Measurements from ENCODE around the gene SLC17A9. TPM values are rescaled to one million over a fixed set of nuclear protein-coding genes. Genes with fewer than 3 reads are reported as not detected.

The SLC17A9 gene
- total RNA-seq, 1 experiment from 2014 or later, result 0.22 TPM

DNA sequence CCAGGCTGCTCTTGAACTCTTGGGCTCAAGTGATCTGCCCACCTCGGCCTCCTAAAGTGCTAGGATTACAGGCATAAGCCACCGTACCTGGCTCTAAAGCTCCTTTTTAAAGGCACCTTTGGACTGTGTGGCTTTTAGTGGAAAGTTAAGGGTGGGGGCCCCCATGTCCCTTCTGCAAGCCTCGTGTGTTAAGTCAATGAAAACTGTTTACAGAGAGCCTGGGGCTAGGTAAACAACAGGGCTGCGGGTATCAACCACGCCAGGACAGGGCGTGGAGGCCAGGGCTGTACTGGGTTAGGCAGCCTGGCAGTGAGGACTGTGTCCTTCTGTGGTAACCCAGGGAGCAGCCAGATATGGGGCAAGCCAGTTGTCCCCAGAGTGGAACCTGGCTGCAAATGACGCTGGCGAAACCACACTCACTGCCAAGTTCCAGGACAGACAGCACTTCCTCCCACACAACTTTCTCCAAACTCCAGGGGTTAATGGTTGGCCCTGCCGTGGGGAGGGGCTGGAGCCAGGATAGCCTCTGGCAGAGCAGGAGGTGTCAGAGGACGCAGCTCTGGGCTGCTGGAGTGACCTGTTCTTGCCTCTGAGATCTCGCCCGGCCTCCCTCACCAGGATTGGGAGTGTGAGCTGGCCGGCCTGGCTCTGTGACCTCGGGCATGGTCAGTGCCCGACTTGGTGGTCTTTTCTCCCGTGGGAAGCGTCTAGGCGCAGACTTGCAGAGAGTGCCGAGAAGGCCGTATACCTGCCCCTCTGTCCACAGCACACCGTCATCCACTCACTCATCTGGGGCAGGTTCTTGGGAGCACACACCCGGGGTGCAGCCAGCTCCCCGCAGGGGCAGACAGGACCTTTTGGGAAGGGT lies 3.2 kb downstream of the SLC17A9 start:
- Histone ChIP-seq H3K4me1 (replicated peaks; ENCODE audit: insufficient read depth) (no peaks in the 10 kb centered on the region), H2AFZ (no peak overlapping the region), H3K27me3 (ENCODE audit: insufficient read depth, low read depth) (peaks cover 22% of the 10 kb centered on the region), H3K4me3 (no peak overlapping the region), H3K79me2 (ENCODE audit: low read depth) (no peaks in the 10 kb centered on the region), H3K4me2 (no peak overlapping the region), H3K9me3 (ENCODE audit: insufficient read depth, low read depth) (no peaks in the 10 kb centered on the region), H3K27ac (no peak overlapping the region), H3F3A (ENCODE audit: insufficient read depth, low read depth) (no peaks in the 10 kb centered on the region), H3K36me3 (ENCODE audit: low read depth) (no peaks in the 10 kb centered on the region), H4K20me1 (ENCODE audit: insufficient read depth) (peaks cover 8% of the 10 kb centered on the region; the same call in 1 of the 2 replicates), H3K9me2 (ENCODE audit: insufficient read depth) (no peaks in the 10 kb centered on the region)
- TF ChIP-seq EZH2 (IDR thresholded peaks at IDR 0.05; ENCODE audit: low read depth), result no peak
- TF ChIP-seq, protein P1, sequence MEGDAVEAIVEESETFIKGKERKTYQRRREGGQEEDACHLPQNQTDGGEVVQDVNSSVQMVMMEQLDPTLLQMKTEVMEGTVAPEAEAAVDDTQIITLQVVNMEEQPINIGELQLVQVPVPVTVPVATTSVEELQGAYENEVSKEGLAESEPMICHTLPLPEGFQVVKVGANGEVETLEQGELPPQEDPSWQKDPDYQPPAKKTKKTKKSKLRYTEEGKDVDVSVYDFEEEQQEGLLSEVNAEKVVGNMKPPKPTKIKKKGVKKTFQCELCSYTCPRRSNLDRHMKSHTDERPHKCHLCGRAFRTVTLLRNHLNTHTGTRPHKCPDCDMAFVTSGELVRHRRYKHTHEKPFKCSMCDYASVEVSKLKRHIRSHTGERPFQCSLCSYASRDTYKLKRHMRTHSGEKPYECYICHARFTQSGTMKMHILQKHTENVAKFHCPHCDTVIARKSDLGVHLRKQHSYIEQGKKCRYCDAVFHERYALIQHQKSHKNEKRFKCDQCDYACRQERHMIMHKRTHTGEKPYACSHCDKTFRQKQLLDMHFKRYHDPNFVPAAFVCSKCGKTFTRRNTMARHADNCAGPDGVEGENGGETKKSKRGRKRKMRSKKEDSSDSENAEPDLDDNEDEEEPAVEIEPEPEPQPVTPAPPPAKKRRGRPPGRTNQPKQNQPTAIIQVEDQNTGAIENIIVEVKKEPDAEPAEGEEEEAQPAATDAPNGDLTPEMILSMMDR (conservative IDR thresholded peaks at IDR 0.05), result no peak
- intact Hi-C loops (cut with micrococcal nuclease; ENCODE audit: unreplicated experiment), result no loop called here
- CTCF ChIA-PET, result no interaction called here
- BruUV-seq (replicated peaks), result no TSS peak
- POLR2A ChIA-PET (ENCODE audit: unreplicated experiment), result no interaction called here
- peak; percentile 33 to 43 for DNase-seq

DNA sequence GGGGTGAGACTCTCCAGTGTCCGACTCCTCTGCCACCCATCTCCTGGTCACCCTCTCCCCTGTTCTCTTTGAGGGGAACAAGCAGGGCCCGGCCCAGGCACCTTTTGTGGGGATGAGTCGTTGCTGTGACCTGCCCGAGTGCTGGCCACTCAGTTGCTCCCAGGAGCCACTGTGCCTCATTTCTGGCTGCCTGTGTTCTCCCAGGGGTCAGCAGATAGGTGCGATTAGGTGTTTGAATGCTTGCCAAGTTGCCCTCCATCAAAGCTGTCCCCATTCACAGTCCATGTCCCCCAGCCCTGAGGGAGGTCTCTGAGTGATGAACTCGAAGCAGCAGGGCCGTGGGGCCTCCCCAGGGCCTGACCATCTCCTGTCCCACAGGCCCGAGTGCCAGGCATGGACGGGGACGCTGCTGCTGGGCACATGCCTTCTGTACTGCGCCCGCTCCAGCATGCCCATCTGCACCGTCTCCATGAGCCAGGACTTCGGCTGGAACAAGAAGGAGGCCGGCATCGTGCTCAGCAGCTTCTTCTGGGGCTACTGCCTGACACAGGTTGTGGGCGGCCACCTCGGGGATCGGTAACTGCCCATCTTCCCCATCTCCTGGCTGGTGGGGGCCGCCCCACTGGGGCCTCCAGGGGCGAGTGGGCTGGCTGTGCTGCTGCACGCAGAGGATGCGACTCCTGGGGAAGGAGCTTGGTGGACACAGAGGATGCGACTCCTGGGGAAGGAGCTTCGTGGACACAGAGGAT lies 4.1 kb downstream of the SLC17A9 start:
- TF ChIP-seq, protein P1 (conservative IDR thresholded peaks at IDR 0.05), result no peak
- TF ChIP-seq EZH2 (IDR thresholded peaks at IDR 0.05; ENCODE audit: low read depth), result no peak
- H3K4me3 ChIP-seq, result no peak overlapping the region
- no peaks in the 10 kb centered on the region for H3K36me3 ChIP-seq (ENCODE audit: low read depth)
- POLR2A ChIA-PET (ENCODE audit: unreplicated experiment), result no interaction called here
- no peaks in the 10 kb centered on the region for H3K79me2 ChIP-seq (ENCODE audit: low read depth)
- peaks cover 8% of the 10 kb centered on the region; the same call in 1 of the 2 replicates for H4K20me1 ChIP-seq (ENCODE audit: insufficient read depth)
- no peak for DNase-seq
- no peaks in the 10 kb centered on the region for H3K4me1 ChIP-seq (replicated peaks; ENCODE audit: insufficient read depth)
- no peak overlapping the region for H2AFZ ChIP-seq
- no peaks in the 10 kb centered on the region for H3K9me3 ChIP-seq (ENCODE audit: insufficient read depth, low read depth)
- intact Hi-C loops (cut with micrococcal nuclease; ENCODE audit: unreplicated experiment), result no loop called here
- no TSS peak for BruUV-seq (replicated peaks)
- H3K27me3 ChIP-seq (ENCODE audit: insufficient read depth, low read depth), result peaks cover 27% of the 10 kb centered on the region
- H3F3A ChIP-seq (ENCODE audit: insufficient read depth, low read depth), result no peaks in the 10 kb centered on the region
- CTCF ChIA-PET, result interaction anchor here (0.6 kb wide), 1 partner anchor 55 kb away, joined by 3 read pairs; no protein-coding TSS in a partner anchor
- H3K27ac ChIP-seq, result no peak overlapping the region
- no peak overlapping the region for H3K4me2 ChIP-seq
- H3K9me2 ChIP-seq (ENCODE audit: insufficient read depth), result no peaks in the 10 kb centered on the region

DNA sequence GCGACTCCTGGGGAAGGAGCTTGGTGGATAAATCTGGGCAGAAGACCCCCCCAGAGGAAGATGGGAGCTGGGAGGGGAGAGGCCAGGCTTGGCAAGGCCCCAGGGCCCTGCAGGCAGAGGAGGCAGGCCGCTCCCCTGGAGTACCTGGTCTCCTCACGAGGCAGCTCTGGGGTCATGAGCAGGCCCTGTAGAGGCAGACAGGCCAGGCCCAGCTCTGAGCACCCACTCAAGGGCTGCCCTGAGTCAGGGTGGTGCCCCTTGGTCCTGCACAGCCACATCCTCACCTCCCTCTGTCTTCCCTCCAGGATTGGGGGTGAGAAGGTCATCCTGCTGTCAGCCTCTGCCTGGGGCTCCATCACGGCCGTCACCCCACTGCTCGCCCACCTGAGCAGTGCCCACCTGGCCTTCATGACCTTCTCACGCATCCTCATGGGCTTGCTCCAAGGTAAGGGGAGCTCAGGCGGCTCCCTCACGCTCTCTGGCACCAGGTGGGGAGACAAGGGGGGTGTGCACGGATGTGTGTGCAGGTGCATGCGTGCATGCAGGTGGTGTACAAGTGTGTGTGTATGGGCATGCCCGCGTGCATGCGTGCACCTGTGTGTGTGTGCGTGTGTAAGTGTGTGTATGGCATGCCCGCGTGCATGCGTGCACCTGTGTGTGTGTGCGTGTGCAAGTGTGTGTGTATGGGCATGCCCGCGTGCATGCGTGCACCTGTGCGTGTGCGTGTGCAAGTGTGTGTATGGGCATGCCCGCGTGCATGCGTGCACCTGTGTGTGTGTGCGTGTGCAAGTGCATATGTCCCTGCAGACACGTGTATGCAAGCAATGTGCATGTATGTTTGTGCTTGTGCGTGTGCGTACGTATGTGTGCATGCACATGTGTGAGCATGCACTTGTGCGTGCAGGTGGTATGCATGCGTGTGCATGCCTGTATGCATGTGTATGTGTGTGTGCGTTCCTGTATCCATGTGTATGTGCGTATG lies 4.9 kb downstream of the SLC17A9 start:
- Histone ChIP-seq H2AFZ (no peak overlapping the region), H3K9me3 (ENCODE audit: insufficient read depth, low read depth) (no peaks in the 10 kb centered on the region), H4K20me1 (ENCODE audit: insufficient read depth) (peaks cover 8% of the 10 kb centered on the region; the same call in 1 of the 2 replicates), H3K9me2 (ENCODE audit: insufficient read depth) (no peaks in the 10 kb centered on the region), H3K27ac (no peak overlapping the region), H3K27me3 (ENCODE audit: insufficient read depth, low read depth) (peaks cover 36% of the 10 kb centered on the region), H3K4me2 (no peak overlapping the region), H3F3A (ENCODE audit: insufficient read depth, low read depth) (no peaks in the 10 kb centered on the region), H3K79me2 (ENCODE audit: low read depth) (no peaks in the 10 kb centered on the region), H3K36me3 (ENCODE audit: low read depth) (no peaks in the 10 kb centered on the region), H3K4me1 (replicated peaks; ENCODE audit: insufficient read depth) (no peaks in the 10 kb centered on the region), H3K4me3 (no peak overlapping the region)
- CTCF ChIA-PET, result interaction anchor here (0.6 kb wide), 1 partner anchor 56 kb away, joined by 3 read pairs; no protein-coding TSS in a partner anchor
- POLR2A ChIA-PET (ENCODE audit: unreplicated experiment), result no interaction called here
- intact Hi-C loops (cut with micrococcal nuclease; ENCODE audit: unreplicated experiment), result no loop called here
- no TSS peak for BruUV-seq (replicated peaks)
- TF ChIP-seq, protein P1 (conservative IDR thresholded peaks at IDR 0.05), result no peak
- TF ChIP-seq EZH2 (IDR thresholded peaks at IDR 0.05; ENCODE audit: low read depth), result no peak
- DNase-seq, result no peak

Data from PC-9 (cell line).